Raji (cell line): ENCODE data around the gene TMEFF2.

Experiments used
- POLR2A ChIP-seq: IDR thresholded peaks from 2 replicates; pipeline ENCODE4 v1.6.1; 2011; ENCODE audit warnings: low read depth, low read length, control low read depth; ENCODE audit not compliant: insufficient read depth

The TMEFF2 gene

DNA sequence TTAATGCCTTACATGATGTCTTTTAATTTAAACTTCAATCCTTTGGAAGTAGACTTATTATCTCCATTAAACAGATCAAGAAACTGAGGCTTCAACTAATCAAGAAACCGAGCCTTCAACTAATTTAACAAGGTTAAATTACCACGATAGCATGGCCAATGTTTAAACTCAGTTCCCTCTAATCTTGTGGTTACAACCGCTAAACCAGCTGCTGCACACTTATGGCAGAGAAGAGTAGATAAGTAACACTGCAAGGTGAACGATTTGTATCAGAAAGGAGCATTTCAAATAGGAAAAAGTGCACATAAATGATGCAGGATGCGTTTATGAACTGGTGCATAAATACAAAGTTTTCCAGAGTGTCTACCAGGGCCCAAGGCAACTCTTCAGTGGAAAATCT, 203.3 kb downstream of the TMEFF2 start:
- no peak for TF ChIP-seq POLR2A

DNA sequence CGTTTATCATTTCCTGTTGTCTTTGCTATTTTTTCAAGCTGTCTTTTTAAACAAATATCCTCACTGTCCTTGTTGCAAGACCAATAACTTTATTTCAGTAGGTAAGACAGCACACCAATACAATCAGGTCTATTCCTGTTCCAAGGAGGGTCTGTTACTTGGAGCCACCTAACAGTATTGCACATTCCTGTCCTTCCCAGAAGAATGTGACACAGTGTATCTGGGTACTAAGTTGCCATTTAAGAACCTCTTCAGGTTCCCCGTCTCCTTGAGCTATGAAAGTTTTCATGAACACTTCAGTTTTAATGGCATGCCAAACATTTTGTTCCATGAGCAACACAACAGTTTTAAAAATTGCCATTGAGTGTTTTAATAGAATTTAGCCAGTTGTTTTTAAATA, 209.0 kb downstream of the TMEFF2 start:
- TF ChIP-seq POLR2A = no peak

DNA sequence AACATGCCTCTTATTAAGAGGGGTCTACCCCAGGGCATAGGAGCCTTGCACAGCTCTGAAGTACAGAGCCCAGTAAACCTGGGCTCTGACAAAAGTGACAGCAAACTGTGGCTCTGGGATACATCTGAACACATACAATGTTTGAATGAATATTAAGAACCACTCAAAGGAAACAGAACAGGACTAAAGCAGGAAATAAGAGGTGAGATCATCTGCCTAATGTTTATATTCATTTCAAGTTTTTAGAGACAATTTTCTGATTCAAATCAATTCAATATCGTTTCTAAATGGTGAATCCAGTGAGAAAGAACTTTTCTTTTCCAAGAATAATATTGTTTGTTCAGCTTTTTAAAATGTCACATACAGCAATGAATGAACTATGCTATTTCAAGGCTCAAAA, 211.1 kb downstream of the TMEFF2 start:
- no peak for TF ChIP-seq POLR2A

DNA sequence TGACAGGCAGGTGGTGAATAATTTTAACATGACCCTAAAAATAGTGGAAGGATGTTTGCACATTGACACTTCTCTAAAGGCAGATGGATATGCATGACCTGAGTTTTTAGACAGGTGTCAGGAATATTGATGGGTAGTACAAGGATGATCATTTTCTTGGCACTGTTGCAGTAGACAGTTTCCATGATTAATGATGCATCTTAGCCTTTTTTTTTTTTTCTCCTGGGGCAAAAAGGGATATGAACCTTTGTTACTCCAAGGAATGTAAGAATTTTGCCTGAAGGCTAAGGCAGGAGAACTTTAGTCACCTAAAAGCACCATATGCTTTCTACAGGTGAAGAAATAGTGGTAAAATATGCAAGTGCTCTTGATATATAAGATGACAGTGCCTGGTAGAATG, 211.5 kb downstream of the TMEFF2 start:
- TF ChIP-seq POLR2A = no peak

DNA sequence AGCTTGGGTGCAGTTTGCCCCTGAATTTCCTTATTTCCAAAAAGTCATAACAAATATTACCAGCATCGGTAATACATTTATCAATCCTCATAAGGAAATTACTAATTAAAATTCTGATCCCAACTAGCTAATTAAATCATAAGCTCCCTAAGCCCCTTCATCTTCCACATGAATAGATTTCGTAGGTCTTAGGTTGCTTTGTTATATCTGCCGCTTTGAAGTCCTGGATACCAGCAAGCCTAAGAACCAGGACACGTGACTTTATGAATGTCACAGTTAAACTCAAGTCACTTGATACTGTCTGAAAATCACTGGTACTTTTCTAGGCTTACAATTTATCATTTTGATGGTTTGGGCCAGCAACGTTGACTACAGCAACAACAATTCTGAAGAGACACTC, 213.0 kb downstream of the TMEFF2 start:
- no peak for TF ChIP-seq POLR2A

DNA sequence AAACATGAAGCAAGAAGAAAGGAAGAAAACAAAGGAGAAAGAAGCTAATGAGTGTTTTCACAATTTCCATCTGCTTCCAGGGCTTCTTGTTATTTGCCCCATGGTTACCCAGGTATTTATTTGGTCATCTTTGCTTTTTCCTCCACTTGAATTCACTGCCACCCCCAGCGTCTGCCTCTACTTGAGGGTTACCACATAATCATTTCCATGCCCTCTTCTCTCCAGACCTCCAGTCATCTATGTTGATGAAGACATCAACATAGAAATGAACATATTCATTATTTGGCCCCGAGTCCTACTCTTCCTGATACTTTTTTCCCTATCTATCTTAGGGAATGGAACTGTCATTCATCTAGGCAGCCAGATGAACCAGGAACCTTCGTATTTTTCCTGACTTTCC, 214.2 kb downstream of the TMEFF2 start:
- no peak for TF ChIP-seq POLR2A

DNA sequence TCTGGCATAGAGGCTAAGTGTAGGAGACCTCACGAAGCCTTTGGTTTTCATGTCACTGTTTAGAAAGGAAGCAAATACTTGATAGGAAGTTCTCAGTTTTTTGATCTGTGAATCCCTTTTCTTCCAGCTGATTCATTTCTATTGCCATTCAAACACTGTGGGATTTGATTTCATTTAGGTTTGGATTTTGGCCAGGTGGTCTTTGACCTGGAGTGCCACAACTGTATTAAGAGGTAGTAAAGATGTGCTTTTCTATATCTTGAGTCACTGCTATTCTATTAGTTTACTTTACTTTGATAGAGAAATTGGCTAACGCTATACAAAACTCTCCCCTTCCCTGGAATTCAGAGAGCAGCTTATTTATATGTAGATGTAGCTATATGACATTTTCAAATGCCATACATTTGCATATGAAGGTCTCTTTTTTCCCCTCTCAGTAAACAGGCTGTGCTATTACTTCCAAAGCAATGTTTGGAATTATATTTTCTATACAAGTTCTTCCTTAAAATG, 215.5 kb downstream of the TMEFF2 start:
- TF ChIP-seq POLR2A = no peak

DNA sequence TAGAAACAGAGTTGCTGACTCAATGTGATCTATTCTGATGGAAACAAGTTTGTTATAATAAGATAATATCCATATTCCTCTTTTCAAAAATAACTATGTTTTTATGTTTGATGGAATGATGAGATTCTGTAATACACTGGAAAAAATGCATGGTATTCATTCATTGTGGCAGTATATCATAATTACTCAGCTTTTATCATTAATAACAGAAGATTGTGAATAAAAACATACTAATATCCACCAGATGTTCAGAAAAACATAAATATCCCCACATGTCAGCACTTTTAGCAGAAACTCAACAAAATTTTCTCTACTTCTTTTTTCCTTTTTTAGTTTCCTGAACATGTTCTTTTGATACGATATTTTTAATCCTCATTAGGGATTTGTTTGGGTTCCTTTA, 217.0 kb downstream of the TMEFF2 start:
- no peak for TF ChIP-seq POLR2A

DNA sequence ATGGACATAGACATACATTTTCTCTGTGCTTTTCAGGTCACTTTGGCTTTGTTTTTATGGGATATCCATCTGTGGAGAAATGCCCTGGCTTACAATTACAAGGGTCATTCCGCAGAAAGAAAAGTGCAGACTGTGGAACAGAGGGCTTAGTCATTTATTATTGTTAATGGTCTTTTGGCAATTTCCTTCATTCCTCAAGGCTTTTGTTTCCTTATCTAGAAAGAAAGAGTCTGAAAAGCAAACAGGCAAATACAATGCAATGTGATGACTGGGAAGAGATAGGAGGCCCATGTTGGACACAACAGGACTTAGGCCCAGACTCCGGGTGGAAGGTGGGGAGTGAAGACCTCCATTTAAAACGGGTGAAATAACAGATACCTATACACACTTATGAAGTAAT, 218.3 kb downstream of the TMEFF2 start:
- no peak for TF ChIP-seq POLR2A

DNA sequence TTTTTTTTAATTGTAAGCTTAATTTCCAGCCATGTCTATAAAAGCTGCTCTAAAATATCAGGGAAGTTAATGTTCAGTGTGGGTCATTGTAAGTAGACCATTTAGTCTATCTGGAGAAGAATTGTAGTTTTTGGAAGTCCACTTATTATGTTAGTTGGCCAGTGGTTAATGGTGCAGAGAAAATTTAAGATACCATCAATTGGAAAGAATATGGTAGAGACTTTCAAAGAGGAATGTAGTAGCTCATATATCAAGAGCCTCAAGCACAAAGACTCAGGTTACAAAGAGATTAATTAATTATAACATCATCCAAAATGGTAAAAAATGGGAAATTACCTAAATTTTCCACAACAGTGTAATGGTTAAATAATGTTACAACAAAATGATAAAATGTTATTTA, 220.1 kb downstream of the TMEFF2 start:
- TF ChIP-seq POLR2A = no peak

DNA sequence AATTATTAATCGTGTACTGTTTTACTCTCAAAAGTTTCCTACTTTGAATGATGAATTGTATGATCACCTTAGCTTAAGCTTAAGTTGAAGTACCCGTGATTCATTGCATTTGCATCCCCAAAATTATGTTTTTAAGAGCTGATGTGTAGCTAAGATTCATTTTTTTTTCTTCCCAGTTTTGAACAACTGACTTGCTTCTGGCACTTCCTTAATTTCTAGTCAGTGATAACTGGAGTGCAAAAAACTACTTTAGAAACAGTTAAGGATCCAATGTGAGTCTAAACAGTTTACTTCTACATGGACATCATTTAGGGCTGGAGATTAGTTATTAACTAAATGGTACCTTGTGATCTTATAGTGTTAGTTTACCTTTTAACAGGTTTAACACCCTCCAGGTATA, 223.9 kb downstream of the TMEFF2 start:
- TF ChIP-seq POLR2A = no peak

DNA sequence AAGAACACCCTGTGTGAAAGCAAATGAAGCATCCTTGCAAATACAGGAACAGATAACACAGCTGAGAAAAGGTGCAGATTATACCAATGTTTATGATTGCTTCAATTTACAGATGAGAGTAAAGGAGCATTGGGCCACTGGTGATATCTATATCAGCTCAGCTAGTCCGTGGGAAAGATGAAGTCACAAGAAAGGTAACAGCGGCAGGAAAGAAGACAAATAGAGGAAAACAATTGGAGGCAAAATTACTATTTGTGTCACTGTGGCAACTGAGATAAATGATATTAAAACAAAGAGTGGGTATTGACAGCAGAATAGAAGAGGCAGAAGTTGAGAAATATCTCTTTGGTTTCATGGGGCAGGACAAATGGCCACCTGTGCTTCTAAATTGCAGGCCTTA, 226.6 kb downstream of the TMEFF2 start:
- no peak for TF ChIP-seq POLR2A

DNA sequence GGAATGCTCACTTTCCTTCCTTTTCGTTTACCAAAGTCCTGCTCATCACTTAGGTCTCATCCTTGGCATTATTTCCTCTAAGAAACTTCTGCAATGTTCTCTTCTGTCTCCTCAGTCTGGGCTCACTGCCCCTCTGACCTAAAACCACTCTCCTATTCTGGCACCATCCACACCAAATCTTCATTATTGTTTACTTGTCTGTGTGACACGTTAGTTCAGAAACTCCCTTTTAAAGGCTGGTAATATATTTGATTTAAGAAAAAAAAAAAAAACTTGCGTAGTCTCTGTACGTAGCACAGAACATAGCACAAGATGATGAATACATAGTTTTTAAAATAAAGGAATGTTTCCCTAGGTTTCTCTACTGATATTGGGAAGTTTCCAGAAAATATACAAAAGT, 229.0 kb downstream of the TMEFF2 start:
- no peak for TF ChIP-seq POLR2A

DNA sequence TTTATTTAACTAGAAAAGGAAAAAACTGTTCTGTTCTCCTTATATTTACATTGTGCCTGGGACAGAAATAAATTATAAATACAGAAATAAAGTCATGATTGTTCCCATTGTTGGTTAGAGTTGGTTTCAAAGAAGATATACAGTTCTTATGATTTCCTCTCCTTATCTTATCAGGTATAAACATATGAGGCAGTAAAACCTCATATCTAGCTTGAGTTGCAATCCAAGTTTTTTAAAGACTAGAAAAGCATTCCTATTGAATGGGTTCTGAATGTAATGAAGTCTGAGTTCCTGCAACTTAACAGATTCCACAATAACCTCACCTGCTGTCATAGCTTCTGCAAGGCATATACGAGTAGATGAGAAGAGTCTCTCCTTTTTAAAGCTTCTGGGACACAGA, 233.2 kb downstream of the TMEFF2 start:
- no peak for TF ChIP-seq POLR2A

DNA sequence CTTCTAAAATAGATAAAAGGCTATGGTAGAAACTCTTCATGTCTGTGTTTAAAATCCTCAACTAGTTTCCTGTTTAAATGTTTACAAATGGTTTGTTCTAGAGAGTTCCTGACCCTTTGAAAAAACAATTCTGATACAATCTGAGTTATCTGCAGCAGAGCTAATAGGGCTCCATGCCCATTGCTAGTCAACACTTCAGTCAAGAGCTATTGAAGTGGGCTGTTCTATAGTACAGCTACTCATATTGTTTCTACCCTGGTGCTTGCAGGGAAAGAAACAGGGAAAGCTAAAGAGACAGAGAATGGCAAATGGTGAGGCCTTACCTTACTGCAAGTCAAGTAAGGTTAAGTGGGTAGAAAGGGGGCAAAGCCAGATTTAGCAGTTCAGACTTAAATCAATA, 235.5 kb downstream of the TMEFF2 start:
- TF ChIP-seq POLR2A = no peak

DNA sequence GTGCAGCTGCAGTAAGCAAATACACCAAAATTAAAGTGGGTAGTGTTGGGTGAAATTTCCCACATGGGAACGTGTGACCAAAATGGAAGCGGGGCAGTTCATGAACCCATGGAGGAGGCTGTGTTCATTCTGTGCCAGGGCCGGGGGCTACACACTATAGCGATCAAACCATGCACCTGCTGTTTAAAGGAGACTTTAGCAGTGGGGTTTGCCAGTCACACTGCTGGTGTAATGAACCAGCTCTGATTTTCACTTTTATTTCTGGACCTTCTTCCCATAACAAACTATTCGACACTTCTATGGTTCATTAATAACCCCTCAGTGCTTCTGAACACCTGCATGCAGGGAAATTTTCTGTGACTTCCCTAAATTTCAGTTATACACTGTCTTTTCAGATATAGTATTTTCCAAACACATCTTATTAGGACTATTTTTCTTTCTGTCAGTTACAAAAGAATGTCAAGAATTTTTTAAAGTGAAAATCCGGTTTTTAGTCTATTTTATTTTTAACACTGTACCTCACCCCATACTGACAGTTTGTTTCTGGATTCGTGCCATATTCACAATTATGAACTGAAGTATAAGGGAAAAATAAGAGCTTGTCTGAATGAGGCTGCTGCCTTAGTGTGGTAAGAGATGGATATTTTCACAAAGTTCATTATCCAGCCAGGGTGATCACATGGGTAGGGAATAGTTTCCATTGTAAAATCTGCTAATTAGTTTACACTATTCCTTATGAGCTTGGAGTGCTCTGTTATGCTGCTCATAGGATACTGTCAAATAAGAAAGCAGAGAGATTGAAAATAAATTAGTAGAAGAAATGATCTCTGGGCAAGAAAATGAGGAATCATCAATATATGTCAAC, 236.5 kb downstream of the TMEFF2 start:
- no peak for TF ChIP-seq POLR2A

DNA sequence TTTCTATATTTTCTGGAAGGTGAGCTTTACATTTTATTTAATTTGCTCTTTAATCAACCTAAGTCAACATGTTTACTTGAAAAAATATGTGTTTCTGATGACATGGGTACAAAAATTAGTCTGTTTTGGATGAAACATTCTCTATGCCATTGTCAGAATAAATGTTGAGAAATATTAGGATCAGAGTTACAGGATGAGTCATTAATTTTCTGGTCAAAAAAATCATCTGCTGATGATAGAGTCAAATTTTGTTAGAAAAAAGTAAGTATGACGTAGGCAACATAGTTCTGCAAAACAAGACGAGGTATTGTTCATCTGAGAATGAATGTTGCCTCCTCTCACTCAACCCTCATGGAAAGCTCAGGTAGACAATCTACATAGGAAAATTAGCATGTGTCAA, 240.3 kb downstream of the TMEFF2 start:
- no peak for TF ChIP-seq POLR2A
